ENCODE measurements around the gene MAGEC1. TPM values are rescaled to one million over a fixed set of nuclear protein-coding genes. Genes with fewer than 3 reads are reported as not detected.

Gene MAGEC1
- not detected in 2 replicates for total RNA-seq (2021)
- long read RNA-seq = 0 reads

DNA sequence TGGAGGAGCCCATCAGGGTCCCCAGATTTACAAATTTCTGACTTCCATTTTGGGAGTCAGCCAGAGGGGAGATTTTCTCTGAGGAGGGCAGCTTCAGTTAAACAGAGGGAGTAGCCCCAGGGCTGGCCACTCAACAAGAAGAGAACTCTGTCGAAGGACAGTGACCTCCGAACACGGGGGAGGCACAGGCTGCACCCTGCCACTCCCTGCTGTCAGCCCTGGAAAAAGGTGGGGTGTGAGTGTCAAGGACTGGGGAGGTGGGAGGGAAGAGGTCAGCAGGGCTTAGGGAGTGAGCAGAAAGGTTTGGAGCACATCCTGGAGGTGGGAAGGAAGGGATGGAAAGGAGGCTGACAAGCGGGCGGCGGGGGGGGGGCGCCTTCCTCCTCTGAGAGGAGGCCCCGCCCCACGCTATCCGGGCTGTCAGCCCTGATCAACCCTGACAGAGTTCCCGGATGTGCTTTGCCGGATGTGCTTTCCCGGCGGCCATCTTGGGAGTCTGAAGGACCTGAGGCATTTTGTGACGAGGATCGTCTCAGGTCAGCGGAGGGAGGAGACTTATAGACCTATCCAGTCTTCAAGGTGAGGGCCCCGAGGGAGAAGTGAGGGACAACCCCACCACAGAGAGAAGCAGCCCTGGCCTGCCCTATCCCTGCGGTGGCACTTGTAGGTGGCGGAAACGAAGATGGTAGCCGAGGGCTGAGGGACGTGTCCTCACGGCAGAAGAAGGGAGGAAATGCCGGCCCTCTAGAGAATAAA, at the start of gene MAGEC1:
Gene MAGEC1, plus strand, starts transcription at position 495 of the 756 bp plus-strand sequence. CDS start 1,179 bp downstream, outside the sequence.
- H4K5ac ChIP-seq (ENCODE audit: insufficient read length, low read depth, low read length) = no peak within 1 kb of the TSS
- H3K79me2 ChIP-seq (ENCODE audit: insufficient read depth, low read length) = no peaks in the 10 kb centered on the region
- no peak within 1 kb of the TSS for H3K9ac ChIP-seq (ENCODE audit: extremely low read depth, insufficient read length, low read length)
- H2BK120ac ChIP-seq (ENCODE audit: low read depth, low read length, poor library complexity, severe bottlenecking) = no peak within 1 kb of the TSS
- no peak within 1 kb of the TSS for H3T11ph ChIP-seq (ENCODE audit: low read length)
- H2BK15ac ChIP-seq (ENCODE audit: low read depth, low read length) = no peak within 1 kb of the TSS
- no CpG with 5 or more reads among the region's 25 CpGs for WGBS (ENCODE audit: extremely low coverage, insufficient read length, low lambda C conversion rate)
- H3K27ac ChIP-seq (ENCODE audit: insufficient read length, low read depth, low read length) = no peak within 1 kb of the TSS
- no peak within 1 kb of the TSS for H3K4me2 ChIP-seq (ENCODE audit: insufficient read depth, insufficient read length, low read length)
- no peak within 1 kb of the TSS for H3K4ac ChIP-seq (ENCODE audit: low read depth, low read length)
- no peak within 1 kb of the TSS for H3K56ac ChIP-seq (ENCODE audit: insufficient read length, low read depth, low read length)
- H2AFZ ChIP-seq (ENCODE audit: low read length) = no peak within 1 kb of the TSS
- H4K8ac ChIP-seq (replicated peaks; ENCODE audit: insufficient read length, low read depth, low read length) = no peak within 1 kb of the TSS
- Mint-ChIP-seq H3K36me3 (ENCODE audit: insufficient read depth in 1 of 3, low read depth in 3 of 3) (peaks cover 24 to 27% (median 25%) of the 10 kb centered on the region in 3 experiments), H3K9me3 (peaks cover 83 to 91% of the 10 kb centered on the region in 2 experiments), H3K27ac (no peak within 1 kb of the TSS), H3K4me1 (no peaks in the 10 kb centered on the region), H3K27me3 (ENCODE audit: low read depth) (peaks cover 6% of the 10 kb centered on the region), H3K4me3 (no peak within 1 kb of the TSS; a peak in 1 of 5 replicates)
- H2AK5ac ChIP-seq (ENCODE audit: insufficient read length, low read length) = no peak within 1 kb of the TSS
- H2BK12ac ChIP-seq (ENCODE audit: insufficient read length, low read depth, low read length) = no peak within 1 kb of the TSS
- no peak within 1 kb of the TSS for H3K18ac ChIP-seq (ENCODE audit: insufficient read length, low read depth, low read length)
- no peak within 1 kb of the TSS for H3K23ac ChIP-seq (ENCODE audit: insufficient read length, low read depth, low read length)
- H3K23me2 ChIP-seq (ENCODE audit: insufficient read length, low read depth, low read length, poor library complexity, severe bottlenecking) = no peaks in the 10 kb centered on the region
- TF ChIP-seq CTCF (conservative IDR thresholded peaks at IDR 0.05) = no peak
- H3K9me3 ChIP-seq (ENCODE audit: control insufficient read depth, low read depth, low read length) = peaks cover 31% of the 10 kb centered on the region
- no peak within 1 kb of the TSS for H2BK20ac ChIP-seq (ENCODE audit: low read depth, low read length, poor library complexity, severe bottlenecking)
- no peak within 1 kb of the TSS for H4K91ac ChIP-seq (ENCODE audit: insufficient read length, low read depth, low read length)
- H3K79me1 ChIP-seq (ENCODE audit: insufficient read depth, low read depth, low read length, poor library complexity, severe bottlenecking) = no peaks in the 10 kb centered on the region
- no peaks in the 10 kb centered on the region for H3K4me1 ChIP-seq (ENCODE audit: insufficient read depth, low read length)
- H2BK5ac ChIP-seq (ENCODE audit: insufficient read length, low read length) = no peak within 1 kb of the TSS
- no peak for DNase-seq
- no peaks in the 10 kb centered on the region for H4K20me1 ChIP-seq (ENCODE audit: control insufficient read depth, insufficient read depth, insufficient read length)
- H3K27me3 ChIP-seq (ENCODE audit: insufficient read depth, low read length) = no peaks in the 10 kb centered on the region
- H3K14ac ChIP-seq (ENCODE audit: insufficient read depth, low read length) = no peak within 1 kb of the TSS

Measured in H9 (cell line).